NOMO-1 (cell line): ENCODE results near the gene SLC16A6.
"Not testable (repeated sequence)": the region's sequence is repeated elsewhere in the genome, so short reads cannot be mapped to it uniquely, and the experiment has no call there.

ENCODE experiments used
- DNase-seq, 2 experiments: peaks; one replicate each; lab custom pipeline; 2025; ENCODE audit not compliant: unreplicated experiment in 2 of 2; lab: John Stamatoyannopoulos, UW

The SLC16A6 gene

DNA sequence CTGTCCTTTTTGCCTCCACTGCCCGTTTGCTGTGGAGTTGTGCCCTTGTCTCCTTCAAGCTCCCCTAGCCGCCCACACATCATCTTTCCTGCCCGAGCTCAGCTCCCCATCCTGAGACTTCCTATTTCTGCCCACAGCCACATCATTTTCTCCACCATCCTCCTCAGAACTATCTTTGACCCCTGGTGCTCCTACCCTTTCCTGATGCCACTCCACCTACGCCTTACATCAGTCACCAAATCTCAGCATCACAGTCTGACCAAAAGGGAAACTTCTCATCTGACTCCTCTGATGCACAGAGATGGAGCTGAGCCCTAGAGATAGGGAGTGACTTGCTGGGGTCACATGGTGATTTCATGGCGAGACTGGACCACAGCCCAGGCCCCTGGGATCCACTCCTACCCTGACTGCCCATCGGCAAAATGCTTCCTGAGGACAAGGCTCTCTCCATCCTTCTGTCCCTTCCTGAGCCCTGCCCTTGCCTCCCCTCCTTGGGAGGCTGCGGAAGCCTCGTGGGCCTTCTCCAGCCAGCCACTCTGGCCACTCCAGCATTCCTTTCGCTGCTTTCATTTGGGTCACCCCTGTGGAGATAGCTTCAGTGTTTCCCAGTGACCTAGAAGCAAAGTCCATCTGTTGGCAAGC lies 62.8 kb downstream of the SLC16A6 start:
- DNase-seq: not testable (repeated sequence)

- DNase-seq: not testable (repeated sequence)
These were observed 65.9 kb downstream of the SLC16A6 start for GRCh38 chr17:68225055-68225454.

GRCh38 chr17:68222606-68223005 lies 68.3 kb downstream of the SLC16A6 start:
- DNase-seq: no peak

- DNase-seq: no peak
These were observed 69.1 kb downstream of the SLC16A6 start for GRCh38 chr17:68221786-68222185.

DNA sequence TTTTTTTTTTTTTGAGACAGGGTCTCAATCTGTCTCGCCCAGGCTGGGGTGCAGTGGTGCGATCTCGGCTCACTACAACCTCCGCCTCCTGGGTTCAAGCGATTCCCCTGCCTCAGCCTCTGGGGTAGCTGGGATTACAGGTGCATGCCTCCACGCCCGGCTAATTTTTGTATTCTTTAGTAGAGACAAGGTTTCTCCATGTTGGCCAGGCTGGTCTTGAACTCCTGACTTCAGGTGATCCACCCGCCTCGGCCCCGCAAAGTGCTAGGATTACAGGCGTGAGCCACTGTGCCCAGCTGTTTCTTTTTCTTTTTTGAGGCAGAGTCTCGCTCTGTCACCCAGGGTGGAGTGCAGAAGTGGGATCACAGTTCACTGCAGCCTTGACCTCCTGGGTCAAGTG lies 70.1 kb downstream of the SLC16A6 start:
- not testable (repeated sequence) for DNase-seq

- DNase-seq: not testable (repeated sequence)
These were observed 70.7 kb downstream of the SLC16A6 start for GRCh38 chr17:68220186-68220585.

DNA sequence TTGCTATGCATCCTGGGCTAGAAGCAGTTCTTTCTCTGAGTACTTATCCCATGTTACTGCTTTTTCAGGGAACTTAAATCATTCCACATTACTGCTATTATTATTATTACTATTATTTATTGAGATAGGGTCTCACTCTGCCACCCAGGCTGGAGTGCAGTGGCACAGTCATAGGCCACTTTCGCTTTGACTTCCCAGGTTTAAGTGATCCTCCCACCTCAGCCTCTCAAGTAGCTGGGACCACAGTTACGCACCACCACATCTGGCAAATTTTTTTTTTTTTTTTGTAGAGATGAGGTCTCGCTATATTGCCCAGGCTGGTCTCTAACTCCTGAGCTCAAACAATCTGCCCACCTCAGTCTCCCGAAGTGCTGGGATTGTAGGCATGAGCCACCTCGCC lies 71.5 kb downstream of the SLC16A6 start:
- not testable (repeated sequence) for DNase-seq
